CD14-positive monocyte (primary cell): Measurements from ENCODE around the gene USP47. TPM values are rescaled to one million over a fixed set of nuclear protein-coding genes. Genes with fewer than 3 reads are reported as not detected.

ENCODE experiments used
- DNase-seq, 3 donors: peaks; one replicate each; pipeline ENCODE4 v3.0.0-alpha.2; 2011 to 2022
- H2AFZ ChIP-seq: 2 replicates; pipeline ENCODE4 v1.6.0; 2012; ENCODE audit warnings: mild to moderate bottlenecking, low read depth, low read length, inconsistent platforms; ENCODE audit not compliant: insufficient read depth, poor library complexity, severe bottlenecking
- H3K27ac ChIP-seq, 2 donors: 1 replicate in 1 of 2; 2 replicates in 1 of 2; pipeline ENCODE4 v1.5.1; 2012 to 2013; ENCODE audit warnings: low read length in 2 of 2, control low read depth in 1 of 2, inconsistent platforms in 1 of 2, low read depth in 1 of 2, mild to moderate bottlenecking in 1 of 2
- H3K27me3 ChIP-seq, 2 donors: one replicate each; pipeline versions ENCODE4 v1.6.0 to v1.6.1; 2011 to 2013; ENCODE audit warnings: low read length in 2 of 2; ENCODE audit not compliant: control insufficient read depth in 2 of 2, insufficient read depth in 2 of 2
- H3K36me3 ChIP-seq, 2 donors: replicated peaks in 1 of 2; 1 replicate in 1 of 2; 2 replicates in 1 of 2; pipeline versions ENCODE4 v1.5.1 to v1.6.1; 2012 to 2013; ENCODE audit warnings: low read length in 2 of 2, control low read depth in 1 of 2, inconsistent platforms in 1 of 2, mild to moderate bottlenecking in 1 of 2; ENCODE audit not compliant: insufficient read depth in 2 of 2, control insufficient read depth in 1 of 2
- H3K4me1 ChIP-seq, 2 donors: 1 replicate in 1 of 2; 2 replicates in 1 of 2; pipeline versions ENCODE4 v1.5.1 to v1.6.1; 2012 to 2013; ENCODE audit warnings: low read length in 2 of 2, control low read depth in 1 of 2, inconsistent platforms in 1 of 2, mild to moderate bottlenecking in 1 of 2, moderate library complexity in 1 of 2; ENCODE audit not compliant: insufficient read depth in 2 of 2, control insufficient read depth in 1 of 2
- H3K4me2 ChIP-seq: replicated peaks from 2 replicates; pipeline ENCODE3; 2012; ENCODE audit warnings: low read length, moderate library complexity, mild to moderate bottlenecking; ENCODE audit not compliant: poor library complexity, severe bottlenecking; ENCODE audit errors: extremely low read depth
- H3K4me3 ChIP-seq, 3 experiments: fragments of 200-600 bp in 1 of 3; sonication (generic) in 1 of 3; replicated peaks in 1 of 3; 1 replicate in 2 of 3; 2 replicates in 1 of 3; pipeline ENCODE4 v1.5.1; 2011 to 2013; ENCODE audit warnings: low read length in 3 of 3, mild to moderate bottlenecking in 3 of 3, control low read depth in 2 of 3, low read depth in 2 of 3, inconsistent platforms in 1 of 3, moderate library complexity in 1 of 3
- H3K79me2 ChIP-seq: 2 replicates; pipeline ENCODE4 v1.6.0; 2012; ENCODE audit warnings: mild to moderate bottlenecking, control low read depth, inconsistent platforms, low read length, moderate library complexity; ENCODE audit not compliant: insufficient read depth
- H3K9ac ChIP-seq: 2 replicates; pipeline ENCODE4 v1.6.0; 2017; ENCODE audit warnings: low read length, mild to moderate bottlenecking; ENCODE audit not compliant: insufficient read depth, poor library complexity, severe bottlenecking
- H3K9me3 ChIP-seq, 2 donors: replicated peaks in 1 of 2; 1 replicate in 1 of 2; 2 replicates in 1 of 2; pipeline versions ENCODE4 v1.5.1 to v1.6.1; 2012 to 2013; ENCODE audit warnings: low read length in 2 of 2, control low read depth in 1 of 2; ENCODE audit not compliant: control insufficient read depth in 1 of 2, insufficient read depth in 1 of 2
- H4K20me1 ChIP-seq: 2 replicates; pipeline ENCODE4 v1.6.0; 2012; ENCODE audit warnings: mild to moderate bottlenecking, low read length, control low read depth, moderate library complexity; ENCODE audit not compliant: insufficient read depth
- H3K27ac Mint-ChIP-seq, 7 donors: one replicate each; pipeline ENCODE4 v1.8.0; 2020; ENCODE audit warnings: mild to moderate bottlenecking in 7 of 7, mixed read lengths in 7 of 7, moderate library complexity in 6 of 7, inconsistent platforms in 2 of 7
- H3K27me3 Mint-ChIP-seq, 3 donors: one replicate each; pipeline ENCODE4 v1.8.0; 2021 to 2022; ENCODE audit warnings: low read depth in 3 of 3, mild to moderate bottlenecking in 3 of 3, mixed read lengths in 3 of 3, moderate library complexity in 3 of 3, inconsistent platforms in 1 of 3
- H3K36me3 Mint-ChIP-seq, 2 donors: one replicate each; pipeline ENCODE4 v1.8.0; 2020; ENCODE audit warnings: mixed read lengths in 2 of 2, inconsistent platforms in 1 of 2, mild to moderate bottlenecking in 1 of 2
- H3K4me1 Mint-ChIP-seq: one replicate; pipeline ENCODE4 v1.8.0; 2020; ENCODE audit warnings: mild to moderate bottlenecking, mixed read lengths
- H3K4me3 Mint-ChIP-seq, 2 donors: one replicate each; pipeline ENCODE4 v1.8.0; 2020; ENCODE audit warnings: mild to moderate bottlenecking in 2 of 2, mixed read lengths in 2 of 2, moderate library complexity in 1 of 2
- H3K9me3 Mint-ChIP-seq, 7 donors: one replicate each; pipeline ENCODE4 v1.8.0; 2020 to 2022; ENCODE audit warnings: mixed read lengths in 7 of 7, mild to moderate bottlenecking in 6 of 7, moderate library complexity in 6 of 7, inconsistent platforms in 2 of 7
- WGBS: methylation state at CpG from one replicate; pipeline ENCODE4 v1.1.5; 2013; ENCODE audit warnings: missing lambda C conversion rate; ENCODE audit not compliant: insufficient coverage; 5-methylcytosine and 5-hydroxymethylcytosine counted together
- intact Hi-C, 2 donors: fragments of 100-400 bp; cut with micrococcal nuclease; formaldehyde crosslinking; loops; one replicate each; pipeline versions ENCODE4 v1.15.0 to v1.15.1; 2023
- polyA plus RNA-seq, 3 donors: library from polyadenylated mRNA; depleted of rRNA in 1 of 3; unstranded in 2 of 3; stranded (reverse) in 1 of 3; fragments of 300-500 nt in 2 of 3; fragments of >200 nt in 1 of 3; fragmentation: Illumina TruSeq in 2 of 3; gene quantifications; 1 replicate in 2 of 3; 2 replicates in 1 of 3; pipeline ENCODE4 v1.2.3, GENCODE V29; 2012 to 2021
- TF ChIP-seq, protein P1 (sequence below): fragments of 200-600 bp; IDR thresholded peaks from one replicate; pipeline ENCODE4 v1.8.0; 2022; ENCODE audit warnings: antibody characterized with exemption, mild to moderate bottlenecking

Gene USP47
- polyA plus RNA-seq, 3 donors: 8.1 to 17.5 (median 10.5) TPM

GRCh38 chr11:11845551-11845950 is 3.8 kb downstream of the USP47 start:
- Mint-ChIP-seq H3K4me3 (no peak overlapping the region), H3K27me3 (no peaks in the 10 kb centered on the region), H3K27ac (no peak overlapping the region)

DNA sequence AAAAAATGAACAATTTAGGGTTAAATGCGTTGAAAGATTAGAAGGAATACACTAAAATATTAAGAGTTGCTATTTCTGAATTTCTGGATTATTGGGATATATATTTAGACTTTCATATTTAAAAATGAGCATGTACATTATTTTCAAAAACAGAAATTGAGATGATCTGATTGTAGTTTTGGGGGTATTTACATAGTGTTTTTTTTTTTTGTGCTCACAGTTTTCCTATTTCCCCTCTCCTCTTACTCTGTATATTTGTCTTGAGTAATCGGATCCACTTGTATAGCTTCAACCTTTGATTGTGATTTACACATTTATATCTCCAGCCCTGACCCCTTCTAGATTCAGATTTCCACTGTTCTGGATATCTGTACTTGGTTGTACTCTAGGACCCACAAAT is 5.3 kb downstream of the USP47 start:
- Histone ChIP-seq H4K20me1 (peaks cover 85% of the 10 kb centered on the region), H3K4me2 (no peak overlapping the region), H3K27ac (no peak overlapping the region), H3K9ac (no peak overlapping the region), H3K4me3 (no peak overlapping the region), H3K36me3 (no peaks in the 10 kb centered on the region), H3K9me3 (no peaks in the 10 kb centered on the region), H3K27me3 (no peaks in the 10 kb centered on the region), H2AFZ (no peak overlapping the region), H3K79me2 (peaks cover 100% of the 10 kb centered on the region), H3K4me1 (peaks cover 27 to 33% of the 10 kb centered on the region in 2 donors)
- no peak overlapping the region for H3K4me3 Mint-ChIP-seq
- no peaks in the 10 kb centered on the region for H3K9me3 Mint-ChIP-seq
- no peak overlapping the region for H3K27ac Mint-ChIP-seq
- H3K36me3 Mint-ChIP-seq: peaks cover 0 to 8% of the 10 kb centered on the region in 2 donors
- WGBS: no CpG with 5 or more reads among the region's 2 CpGs
- H3K27me3 Mint-ChIP-seq: no peaks in the 10 kb centered on the region
- intact Hi-C loops: loop anchor here (10.0 kb wide), 2 partner anchors 1042 to 1552 kb away; partner anchors contain the start of genes EIF4G2 (in 1 of the 2) and SBF2 (in 1 of the 2)
- H3K4me1 Mint-ChIP-seq: peaks cover 48% of the 10 kb centered on the region
- TF ChIP-seq, protein P1, sequence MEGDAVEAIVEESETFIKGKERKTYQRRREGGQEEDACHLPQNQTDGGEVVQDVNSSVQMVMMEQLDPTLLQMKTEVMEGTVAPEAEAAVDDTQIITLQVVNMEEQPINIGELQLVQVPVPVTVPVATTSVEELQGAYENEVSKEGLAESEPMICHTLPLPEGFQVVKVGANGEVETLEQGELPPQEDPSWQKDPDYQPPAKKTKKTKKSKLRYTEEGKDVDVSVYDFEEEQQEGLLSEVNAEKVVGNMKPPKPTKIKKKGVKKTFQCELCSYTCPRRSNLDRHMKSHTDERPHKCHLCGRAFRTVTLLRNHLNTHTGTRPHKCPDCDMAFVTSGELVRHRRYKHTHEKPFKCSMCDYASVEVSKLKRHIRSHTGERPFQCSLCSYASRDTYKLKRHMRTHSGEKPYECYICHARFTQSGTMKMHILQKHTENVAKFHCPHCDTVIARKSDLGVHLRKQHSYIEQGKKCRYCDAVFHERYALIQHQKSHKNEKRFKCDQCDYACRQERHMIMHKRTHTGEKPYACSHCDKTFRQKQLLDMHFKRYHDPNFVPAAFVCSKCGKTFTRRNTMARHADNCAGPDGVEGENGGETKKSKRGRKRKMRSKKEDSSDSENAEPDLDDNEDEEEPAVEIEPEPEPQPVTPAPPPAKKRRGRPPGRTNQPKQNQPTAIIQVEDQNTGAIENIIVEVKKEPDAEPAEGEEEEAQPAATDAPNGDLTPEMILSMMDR: no peak
- DNase-seq: no peak

More at GRCh38 chr11:11845551-11845950, 3.8 kb downstream of the USP47 start:
- Histone ChIP-seq H3K36me3 (no peaks in the 10 kb centered on the region), H3K4me1 (peaks cover 31 to 40% of the 10 kb centered on the region in 2 donors), H3K9me3 (no peaks in the 10 kb centered on the region), H3K27ac (no peak overlapping the region), H3K79me2 (peaks cover 87% of the 10 kb centered on the region), H3K9ac (no peak overlapping the region), H4K20me1 (peaks cover 70% of the 10 kb centered on the region), H3K4me2 (no peak overlapping the region), H3K4me3 (no peak overlapping the region), H2AFZ (no peak overlapping the region), H3K27me3 (no peaks in the 10 kb centered on the region)
- intact Hi-C loops: loop anchor here (10.0 kb wide), 2 partner anchors 1041 to 1551 kb away; partner anchors contain the start of genes EIF4G2 (in 1 of the 2) and SBF2 (in 1 of the 2)
- peaks cover 0 to 2% of the 10 kb centered on the region in 2 donors for H3K36me3 Mint-ChIP-seq
- no peak for DNase-seq
- TF ChIP-seq, protein P1: no peak
- H3K9me3 Mint-ChIP-seq: no peaks in the 10 kb centered on the region
- no CpG with 5 or more reads among the region's 1 CpG for WGBS
- peaks cover 44% of the 10 kb centered on the region for H3K4me1 Mint-ChIP-seq
